Skeletal muscle tissue (tissue), 4 donors: ENCODE results near the gene DLK2. TPM values are rescaled to one million over a fixed set of nuclear protein-coding genes. Genes with fewer than 3 reads are reported as not detected.
"Not testable (repeated sequence)": the region's sequence is repeated elsewhere in the genome, so short reads cannot be mapped to it uniquely, and the experiment has no call there.

Experiments
- H3K27ac ChIP-seq: one replicate; pipeline ENCODE4 v1.7.0; 2013; ENCODE audit warnings: mild to moderate bottlenecking, low read depth, low read length, inconsistent platforms
- H3K27me3 ChIP-seq, 3 donors: one replicate each; pipeline ENCODE4 v1.7.0; 2013; ENCODE audit warnings: low read length in 3 of 3; ENCODE audit not compliant: control insufficient read depth in 3 of 3, insufficient read depth in 3 of 3
- H3K36me3 ChIP-seq, 3 donors: one replicate each; pipeline ENCODE4 v1.7.0; 2013; ENCODE audit warnings: low read length in 3 of 3; ENCODE audit not compliant: control insufficient read depth in 3 of 3, insufficient read depth in 3 of 3
- H3K4me1 ChIP-seq, 3 donors: one replicate each; pipeline ENCODE4 v1.7.0; 2013; ENCODE audit warnings: low read length in 3 of 3, mild to moderate bottlenecking in 3 of 3; ENCODE audit not compliant: control insufficient read depth in 3 of 3, insufficient read depth in 3 of 3
- H3K4me3 ChIP-seq, 3 donors: one replicate each; pipeline ENCODE4 v1.7.0; 2013; ENCODE audit warnings: low read length in 3 of 3
- H3K9ac ChIP-seq, 3 donors: one replicate each; pipeline ENCODE4 v1.7.0; 2013; ENCODE audit warnings: low read length in 3 of 3, mild to moderate bottlenecking in 3 of 3, moderate library complexity in 2 of 3, low read depth in 1 of 3
- H3K9me3 ChIP-seq, 3 donors: one replicate each; pipeline ENCODE4 v1.7.0; 2013; ENCODE audit warnings: low read length in 3 of 3; ENCODE audit not compliant: control insufficient read depth in 3 of 3
- total RNA-seq: library from RNA; depleted of rRNA; stranded (reverse); fragments of >200 nt; gene quantifications from one replicate; pipeline ENCODE4 v1.2.3, GENCODE V29; 2014
- donor health status: Osteomylitis.

The DLK2 gene
- total RNA-seq, 1 donor from 2014 or later = 1.6 TPM

GRCh38 chr6:43469947-43470346 is 14.6 kb upstream of the DLK2 start:
- no peaks in the 10 kb centered on the region for H3K9me3 ChIP-seq
- peaks cover 0 to 12% (median 3%) of the 10 kb centered on the region in 3 donors for H3K27me3 ChIP-seq
- H3K36me3 ChIP-seq = no peaks in the 10 kb centered on the region
- no peak overlapping the region for H3K4me3 ChIP-seq
- H3K27ac ChIP-seq = no peak overlapping the region
- H3K9ac ChIP-seq = no peak overlapping the region
- no peaks in the 10 kb centered on the region for H3K4me1 ChIP-seq

- Histone ChIP-seq H3K9ac (no peak overlapping the region), H3K4me3 (no peak overlapping the region), H3K9me3 (no peaks in the 10 kb centered on the region), H3K27ac (no peak overlapping the region), H3K36me3 (no peaks in the 10 kb centered on the region), H3K27me3 (peaks cover 0 to 12% (median 3%) of the 10 kb centered on the region in 3 donors), H3K4me1 (no peaks in the 10 kb centered on the region)
Measured at GRCh38 chr6:43468748-43469681, 13.7 kb upstream of the DLK2 start.

GRCh38 chr6:43468240-43468639 is 12.9 kb upstream of the DLK2 start:
- Histone ChIP-seq H3K27ac (no peak overlapping the region), H3K9me3 (no peaks in the 10 kb centered on the region), H3K9ac (no peak overlapping the region), H3K36me3 (no peaks in the 10 kb centered on the region), H3K4me3 (no peak overlapping the region), H3K4me1 (no peaks in the 10 kb centered on the region), H3K27me3 (peaks cover 0 to 12% (median 6%) of the 10 kb centered on the region in 3 donors)

GRCh38 chr6:43467752-43468151 is 12.4 kb upstream of the DLK2 start:
- H3K27me3 ChIP-seq = peaks cover 0 to 13% (median 8%) of the 10 kb centered on the region in 3 donors
- no peaks in the 10 kb centered on the region for H3K9me3 ChIP-seq
- no peak overlapping the region for H3K9ac ChIP-seq
- no peaks in the 10 kb centered on the region for H3K36me3 ChIP-seq
- H3K4me1 ChIP-seq = no peaks in the 10 kb centered on the region
- H3K4me3 ChIP-seq = no peak overlapping the region
- no peak overlapping the region for H3K27ac ChIP-seq

- not testable (repeated sequence) for H3K9me3 ChIP-seq, H3K27ac ChIP-seq, H3K9ac ChIP-seq, H3K4me1 ChIP-seq, H3K4me3 ChIP-seq, H3K36me3 ChIP-seq
- peaks cover 5 to 16% (median 8%) of the 10 kb centered on the region in 3 donors for H3K27me3 ChIP-seq
Measured at GRCh38 chr6:43467265-43467664, 11.9 kb upstream of the DLK2 start.

- Histone ChIP-seq H3K27ac (no peak overlapping the region), H3K4me1 (no peaks in the 10 kb centered on the region), H3K9ac (no peak overlapping the region), H3K27me3 (peaks cover 8 to 16% (median 12%) of the 10 kb centered on the region in 3 donors), H3K4me3 (no peak overlapping the region), H3K9me3 (no peaks in the 10 kb centered on the region), H3K36me3 (no peaks in the 10 kb centered on the region)
Measured at GRCh38 chr6:43465948-43466347, 10.6 kb upstream of the DLK2 start.

- H3K4me1 ChIP-seq = no peaks in the 10 kb centered on the region
- H3K27ac ChIP-seq = no peak overlapping the region
- H3K9me3 ChIP-seq = no peaks in the 10 kb centered on the region
- no peak overlapping the region for H3K9ac ChIP-seq
- H3K4me3 ChIP-seq = no peak overlapping the region
- peaks cover 11 to 21% (median 12%) of the 10 kb centered on the region in 3 donors for H3K27me3 ChIP-seq
- no peaks in the 10 kb centered on the region for H3K36me3 ChIP-seq
Measured at GRCh38 chr6:43464337-43464736, 9.0 kb upstream of the DLK2 start.

- peaks cover 14 to 15% (median 15%) of the 10 kb centered on the region in 3 donors for H3K27me3 ChIP-seq
- no peak overlapping the region for H3K27ac ChIP-seq
- H3K9ac ChIP-seq = no peak overlapping the region
- H3K9me3 ChIP-seq = no peaks in the 10 kb centered on the region
- no peak overlapping the region for H3K4me3 ChIP-seq
- no peaks in the 10 kb centered on the region for H3K4me1 ChIP-seq
- H3K36me3 ChIP-seq = no peaks in the 10 kb centered on the region
Measured at GRCh38 chr6:43461936-43462335, 6.6 kb upstream of the DLK2 start.

- Histone ChIP-seq H3K27ac (no peak overlapping the region), H3K9me3 (no peaks in the 10 kb centered on the region), H3K27me3 (peaks cover 24 to 27% (median 26%) of the 10 kb centered on the region in 3 donors), H3K36me3 (no peaks in the 10 kb centered on the region), H3K9ac (no peak overlapping the region), H3K4me3 (no peak overlapping the region), H3K4me1 (peaks cover 3 to 4% (median 4%) of the 10 kb centered on the region in 3 donors)
Measured at GRCh38 chr6:43460032-43460431, 4.7 kb upstream of the DLK2 start.

- Histone ChIP-seq H3K9me3 (no peaks in the 10 kb centered on the region), H3K27ac (no peak overlapping the region), H3K9ac (no peak overlapping the region), H3K4me1 (peaks cover 3 to 6% (median 4%) of the 10 kb centered on the region in 3 donors), H3K27me3 (peaks cover 26 to 31% (median 29%) of the 10 kb centered on the region in 3 donors), H3K4me3 (no peak overlapping the region), H3K36me3 (no peaks in the 10 kb centered on the region)
Measured at GRCh38 chr6:43459535-43459934, 4.2 kb upstream of the DLK2 start.
